NCI-H2081 treated with DMSO at 0.1 percent for 48 hours (cell line): ENCODE measurements around the gene JAML.

Experiments used
- DNase-seq: peaks from one replicate; lab custom pipeline; 2025; lab: John Stamatoyannopoulos, UW

The JAML gene

GRCh38 chr11:118239509-118240205, 14.8 kb upstream of the JAML start:
- DNase-seq, result no peak

DNA sequence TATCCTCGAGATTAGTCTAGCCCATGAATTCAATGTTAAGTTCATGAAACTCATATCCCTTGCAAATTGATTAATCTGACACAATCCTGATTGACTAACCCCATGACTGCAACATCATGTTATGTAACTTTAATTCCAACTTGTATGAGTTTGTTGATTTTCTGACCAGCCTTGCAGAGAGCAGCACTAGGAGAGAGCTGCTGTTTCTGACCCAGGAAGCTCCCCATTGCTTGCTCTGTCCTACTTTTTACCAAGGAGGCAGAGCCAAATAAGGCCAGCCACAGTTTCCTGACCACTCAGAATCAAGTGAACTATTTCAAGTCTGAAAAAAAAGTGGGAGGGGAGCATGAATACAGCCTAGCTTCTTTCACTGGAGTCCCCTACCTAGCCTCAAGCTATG, 14.1 kb upstream of the JAML start:
- DNase-seq, result no peak

DNA sequence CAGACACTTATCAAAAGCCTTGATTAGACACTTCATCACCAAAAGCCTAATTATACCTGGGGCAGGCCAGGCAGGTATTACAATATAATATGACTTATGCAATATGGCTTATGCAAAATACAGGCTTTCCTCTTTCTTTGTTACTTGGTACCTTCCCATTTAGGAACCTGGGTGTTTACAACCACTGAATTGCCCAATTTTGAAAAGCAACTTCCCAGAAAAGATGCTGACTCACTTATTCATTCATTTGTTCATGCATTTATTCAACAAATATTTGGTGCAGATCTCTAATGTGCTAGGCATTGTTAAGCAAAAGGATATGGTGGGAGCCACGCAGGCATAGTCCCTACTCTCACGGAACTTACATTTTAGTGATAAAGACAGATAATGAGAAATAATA, 13.6 kb upstream of the JAML start:
- DNase-seq, result no peak

GRCh38 chr11:118236170-118236569, 11.4 kb upstream of the JAML start:
- DNase-seq, result no peak

DNA sequence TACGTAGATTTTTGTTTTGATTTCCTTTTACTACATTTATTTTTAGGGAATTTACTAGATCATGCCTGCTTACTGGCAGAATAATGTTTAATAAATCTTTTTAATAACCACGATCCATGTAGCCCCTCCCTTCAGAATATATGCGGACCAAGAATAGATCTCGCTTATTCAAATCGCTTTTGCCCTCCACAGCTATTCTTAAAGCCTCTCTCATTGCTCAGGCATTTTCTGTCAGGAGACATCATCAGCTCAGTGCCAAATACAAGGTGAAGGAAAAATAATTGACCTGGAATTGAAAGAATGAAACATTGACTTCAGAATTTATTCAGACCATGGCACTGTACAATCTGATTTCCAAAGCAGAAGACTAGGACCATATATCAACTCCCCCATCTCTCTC, 10.0 kb upstream of the JAML start:
- no peak for DNase-seq

GRCh38 chr11:118233850-118234249, 9.0 kb upstream of the JAML start:
- no peak for DNase-seq

- no peak for DNase-seq
These were observed 8.6 kb upstream of the JAML start for GRCh38 chr11:118233377-118233776.

GRCh38 chr11:118232659-118233058, 7.8 kb upstream of the JAML start:
- DNase-seq, result no peak

DNA sequence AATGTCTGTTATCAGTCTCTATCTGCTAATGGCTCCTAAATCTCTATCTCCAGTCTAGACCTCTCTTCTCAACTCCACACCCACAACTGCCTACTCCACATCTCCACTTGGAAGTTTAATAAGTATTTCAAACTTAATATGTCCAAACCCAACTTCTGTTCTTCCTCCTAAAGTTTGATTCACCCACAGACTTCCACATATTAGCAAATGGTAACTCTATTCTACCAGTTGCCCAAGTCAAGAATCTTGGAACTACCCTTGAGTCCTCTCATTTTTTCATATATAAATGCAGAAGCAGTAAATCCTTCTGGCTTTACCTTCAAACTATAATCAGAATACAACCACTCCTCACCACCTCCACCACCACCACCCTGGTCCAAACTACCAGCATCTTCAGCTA, 6.7 kb upstream of the JAML start:
- no peak for DNase-seq

- DNase-seq, result no peak
These were observed 5.3 kb upstream of the JAML start for GRCh38 chr11:118230088-118230487.

GRCh38 chr11:118229274-118229847, 4.5 kb upstream of the JAML start:
- no peak for DNase-seq

GRCh38 chr11:118227865-118228785, 3.3 kb upstream of the JAML start:
- no peak for DNase-seq

GRCh38 chr11:118226781-118227180, 2.0 kb upstream of the JAML start:
- no peak for DNase-seq

DNA sequence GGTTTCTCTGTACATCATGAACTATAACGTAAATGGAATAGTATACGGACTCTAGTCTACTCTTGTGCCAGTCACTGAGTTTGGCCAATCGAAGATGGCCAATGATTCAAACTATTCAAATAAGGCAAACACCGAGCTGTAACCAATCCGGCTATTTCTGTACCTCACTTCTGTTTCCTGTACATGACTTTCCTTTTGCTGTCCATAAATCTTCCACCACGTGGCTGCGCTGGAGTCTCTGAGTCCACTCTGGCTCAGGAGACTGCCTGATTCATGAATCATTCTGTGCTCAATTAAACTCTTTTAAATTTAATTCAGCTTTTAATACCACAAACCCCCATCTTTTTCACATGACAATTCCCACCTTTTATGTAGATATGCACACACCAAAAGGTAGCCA, 1.5 kb upstream of the JAML start:
- no peak for DNase-seq

DNA sequence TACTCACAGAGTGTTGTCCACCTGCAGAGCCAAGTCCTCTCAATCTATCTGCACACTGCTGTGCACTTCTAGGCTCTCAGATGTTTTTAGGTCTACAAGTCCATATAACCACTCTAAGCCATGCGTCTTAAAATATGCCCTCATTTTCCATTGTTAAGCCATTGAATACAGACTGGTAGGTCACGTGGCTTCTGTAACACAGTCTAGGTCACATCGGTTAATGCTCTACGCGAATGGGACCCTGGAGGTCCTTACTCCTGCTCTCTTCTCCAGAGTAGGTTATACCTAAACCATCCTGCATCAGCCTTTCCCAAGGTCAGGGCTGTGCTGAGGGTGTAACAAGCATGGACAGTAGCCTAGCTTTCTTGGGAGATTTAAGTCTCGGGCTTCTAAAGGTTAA, 819 bp downstream of the JAML start:
- DNase-seq, result no peak

DNA sequence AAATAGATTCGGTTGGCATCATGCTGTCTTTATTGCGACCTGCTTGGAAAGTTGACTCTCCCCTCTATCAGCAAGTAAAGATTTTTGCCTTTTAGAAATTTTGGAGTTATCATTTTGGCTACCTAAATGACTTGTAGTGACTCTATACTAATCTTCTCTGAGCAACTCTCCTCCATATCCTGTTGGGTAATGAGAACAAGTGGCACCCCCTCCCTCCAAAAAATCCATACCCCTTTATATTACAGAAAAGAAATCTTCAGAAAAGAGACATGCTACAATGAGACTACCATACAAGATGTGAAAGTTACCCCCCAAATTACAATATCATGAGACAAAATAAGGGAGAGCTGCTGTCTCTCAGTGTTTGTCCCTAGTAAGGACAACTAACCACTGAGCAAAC, 1.2 kb downstream of the JAML start:
- no peak for DNase-seq

GRCh38 chr11:118222437-118222836, 2.4 kb downstream of the JAML start:
- no peak for DNase-seq

DNA sequence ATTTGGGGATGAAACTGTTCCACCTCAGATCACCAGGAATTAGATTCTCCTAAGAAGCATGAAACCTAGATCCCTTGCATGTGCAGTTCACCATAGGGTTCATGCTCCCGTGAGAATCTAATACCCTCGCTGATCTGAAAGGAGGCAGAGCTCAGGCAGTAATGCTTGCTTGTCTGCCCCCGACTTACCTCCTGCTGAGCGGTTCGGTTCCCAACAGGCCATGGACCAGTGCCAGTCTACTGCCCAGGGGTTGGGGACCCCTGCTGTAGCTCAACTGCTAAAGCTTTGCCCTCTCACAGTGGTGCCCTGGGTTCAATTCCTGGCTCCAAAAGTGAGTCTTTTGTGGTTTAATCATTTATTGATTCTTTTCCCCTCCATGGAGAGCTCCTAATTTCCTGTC, 3.4 kb downstream of the JAML start:
- DNase-seq, result no peak

- DNase-seq, result no peak
These were observed 5.1 kb downstream of the JAML start for GRCh38 chr11:118219732-118220131.

DNA sequence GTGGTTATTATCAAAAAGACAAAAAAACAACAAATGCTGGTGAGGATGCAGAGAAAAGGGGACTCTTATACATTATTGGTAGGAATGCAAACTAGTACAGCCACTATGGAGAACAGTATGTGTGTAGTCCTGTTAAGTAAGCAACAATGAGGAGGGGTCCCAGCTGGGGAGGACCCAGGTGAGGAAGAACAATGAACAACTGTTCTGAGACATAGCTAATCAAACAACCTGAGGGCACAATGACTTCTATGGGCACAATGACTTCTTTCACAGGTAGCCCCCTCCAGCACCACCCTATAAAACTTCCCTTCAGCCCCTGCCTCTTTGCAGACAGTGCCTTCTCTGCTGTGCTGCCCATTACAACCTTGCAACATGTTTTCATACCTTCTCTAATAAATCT, 5.6 kb downstream of the JAML start:
- no peak for DNase-seq

DNA sequence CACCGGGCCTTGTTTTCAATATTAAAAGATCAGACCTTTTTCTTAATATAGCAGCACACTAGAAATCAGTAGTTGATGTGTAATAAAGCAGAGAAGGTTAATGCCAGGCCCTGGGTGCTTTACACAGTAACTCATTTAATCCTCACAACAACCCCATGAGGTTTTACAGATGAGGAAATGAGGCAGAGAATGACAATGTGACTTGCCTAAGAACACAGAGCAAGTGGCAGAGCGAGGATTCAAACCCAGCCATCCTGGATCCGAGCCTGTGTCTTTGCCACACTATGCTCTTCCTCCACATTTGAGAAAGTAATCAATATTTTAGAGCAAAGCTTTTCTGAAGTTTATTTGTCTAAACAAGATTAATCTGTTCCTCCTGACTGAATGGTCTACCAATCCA, 7.2 kb downstream of the JAML start:
- no peak for DNase-seq

- no peak for DNase-seq
These were observed 8.0 kb downstream of the JAML start for GRCh38 chr11:118216621-118217481.
